GM21390 (cell line): Measurements from ENCODE around the gene NDUFB7.
"Not testable (repeated sequence)": the region's sequence is repeated elsewhere in the genome, so short reads cannot be mapped to it uniquely, and the experiment has no call there.

Experiments
- ATAC-seq: cut with Tn5 transposase; IDR thresholded peaks from one replicate; pipeline ENCODE4 v1.9.1; 2021; ENCODE audit not compliant: unreplicated experiment

The NDUFB7 gene

GRCh38 chr19:14571695-14572490 lies at the start of gene NDUFB7:
NDUFB7 (minus strand) TSS chr19:14572066; CDS start chr19:14572000, 66 bp downstream.
- ATAC-seq: peak; percentile 89

GRCh38 chr19:14619404-14619803 lies 47.5 kb upstream of the NDUFB7 start:
- ATAC-seq: no peak

GRCh38 chr19:14616407-14616806 lies 44.5 kb upstream of the NDUFB7 start:
- no peak for ATAC-seq

- ATAC-seq: no peak
These were observed 43.8 kb upstream of the NDUFB7 start for GRCh38 chr19:14615623-14616022.

- ATAC-seq: no peak
These were observed 42.2 kb upstream of the NDUFB7 start for GRCh38 chr19:14614099-14614412.

- not testable (repeated sequence) for ATAC-seq
These were observed 41.7 kb upstream of the NDUFB7 start for GRCh38 chr19:14613399-14614098.

GRCh38 chr19:14612657-14613056 lies 40.8 kb upstream of the NDUFB7 start:
- no peak for ATAC-seq

GRCh38 chr19:14612242-14612641 lies 40.4 kb upstream of the NDUFB7 start:
- not testable (repeated sequence) for ATAC-seq

GRCh38 chr19:14611051-14611450 lies 39.2 kb upstream of the NDUFB7 start:
- ATAC-seq: no peak

GRCh38 chr19:14606627-14607026 lies 34.8 kb upstream of the NDUFB7 start:
- ATAC-seq: no peak

GRCh38 chr19:14603990-14604387 lies 32.1 kb upstream of the NDUFB7 start:
- peak; percentile 88 for ATAC-seq

GRCh38 chr19:14599548-14600147 lies 27.8 kb upstream of the NDUFB7 start:
- ATAC-seq: no peak

GRCh38 chr19:14595558-14595957 lies 23.7 kb upstream of the NDUFB7 start:
- ATAC-seq: no peak

- not testable (repeated sequence) for ATAC-seq
These were observed 17.6 kb upstream of the NDUFB7 start for GRCh38 chr19:14589433-14589832.

GRCh38 chr19:14585187-14585586 lies 13.3 kb upstream of the NDUFB7 start:
- ATAC-seq: peak; percentile 67

GRCh38 chr19:14584372-14584771 lies 12.5 kb upstream of the NDUFB7 start:
- not testable (repeated sequence) for ATAC-seq

GRCh38 chr19:14582894-14583340 lies 11.1 kb upstream of the NDUFB7 start, which contains the start of gene CLEC17A:
CLEC17A (plus strand) TSS chr19:14583084; CDS start chr19:14583161, 77 bp downstream.
- ATAC-seq: no peak

- no peak for ATAC-seq
These were observed 8.9 kb upstream of the NDUFB7 start for GRCh38 chr19:14580623-14581237.

- no peak for ATAC-seq
These were observed 6.1 kb upstream of the NDUFB7 start for GRCh38 chr19:14577885-14578427.

- no peak for ATAC-seq
These were observed 5.4 kb upstream of the NDUFB7 start for GRCh38 chr19:14577264-14577663.

- ATAC-seq: no peak
These were observed 4.5 kb upstream of the NDUFB7 start for GRCh38 chr19:14576363-14576762.
